ENCODE data around the gene RTP1.

DNA sequence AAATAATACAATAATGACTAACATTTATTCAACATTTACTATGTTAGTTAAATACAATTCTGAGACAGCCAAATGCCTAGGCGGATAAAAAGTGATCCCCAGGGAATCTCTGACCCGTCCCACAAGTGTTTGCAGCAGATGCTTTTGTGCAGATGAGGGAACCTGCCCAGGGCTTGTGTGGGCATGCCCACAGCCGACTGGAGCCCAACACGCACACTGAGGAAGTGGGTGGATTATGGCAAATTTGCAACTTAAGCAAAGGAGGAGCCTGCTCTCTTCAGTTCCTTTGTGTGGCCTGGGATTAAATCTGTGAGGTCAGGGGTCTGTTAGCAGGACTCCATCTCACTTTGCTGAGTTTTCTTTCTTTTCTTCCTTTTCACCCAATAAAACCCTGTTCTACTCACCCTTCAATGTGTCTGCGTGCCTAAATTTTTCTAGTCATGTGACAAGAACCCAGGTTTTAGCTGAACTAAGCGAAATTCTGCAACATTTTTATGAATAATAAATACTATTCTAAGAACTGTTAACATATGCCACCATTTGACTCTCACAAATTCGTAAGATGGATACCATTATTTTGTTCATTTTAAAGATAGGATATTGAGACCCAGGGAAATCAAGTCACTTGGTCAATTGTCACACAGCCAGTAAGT is 13.9 kb upstream of the RTP1 start:
- TF ChIP-seq, protein P1, sequence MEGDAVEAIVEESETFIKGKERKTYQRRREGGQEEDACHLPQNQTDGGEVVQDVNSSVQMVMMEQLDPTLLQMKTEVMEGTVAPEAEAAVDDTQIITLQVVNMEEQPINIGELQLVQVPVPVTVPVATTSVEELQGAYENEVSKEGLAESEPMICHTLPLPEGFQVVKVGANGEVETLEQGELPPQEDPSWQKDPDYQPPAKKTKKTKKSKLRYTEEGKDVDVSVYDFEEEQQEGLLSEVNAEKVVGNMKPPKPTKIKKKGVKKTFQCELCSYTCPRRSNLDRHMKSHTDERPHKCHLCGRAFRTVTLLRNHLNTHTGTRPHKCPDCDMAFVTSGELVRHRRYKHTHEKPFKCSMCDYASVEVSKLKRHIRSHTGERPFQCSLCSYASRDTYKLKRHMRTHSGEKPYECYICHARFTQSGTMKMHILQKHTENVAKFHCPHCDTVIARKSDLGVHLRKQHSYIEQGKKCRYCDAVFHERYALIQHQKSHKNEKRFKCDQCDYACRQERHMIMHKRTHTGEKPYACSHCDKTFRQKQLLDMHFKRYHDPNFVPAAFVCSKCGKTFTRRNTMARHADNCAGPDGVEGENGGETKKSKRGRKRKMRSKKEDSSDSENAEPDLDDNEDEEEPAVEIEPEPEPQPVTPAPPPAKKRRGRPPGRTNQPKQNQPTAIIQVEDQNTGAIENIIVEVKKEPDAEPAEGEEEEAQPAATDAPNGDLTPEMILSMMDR (conservative IDR thresholded peaks at IDR 0.05) = no peak
- no peak for TF ChIP-seq EZH2 (IDR thresholded peaks at IDR 0.05; ENCODE audit: low read depth)
